HEK293T (cell line): ENCODE measurements around the gene CAB39L.

Source experiments
- CTCF ChIA-PET: fragments of 350-600 bp; formaldehyde crosslinking; extraction: SDS; loops from one replicate; lab custom pipeline; 2021; ENCODE audit warnings: antibody characterized with exemption, inconsistent platforms; lab: Yijun Ruan, JAX
- POLR2A ChIA-PET: fragments of 350-600 bp; formaldehyde crosslinking; extraction: SDS; loops from one replicate; lab custom pipeline; 2020; ENCODE audit warnings: antibody characterized with exemption, inconsistent platforms; lab: Yijun Ruan, JAX
- DNase-seq: peaks from one replicate; pipeline ENCODE4 v3.0.0; 2012; ENCODE audit warnings: mixed read lengths; ENCODE audit errors: extremely low spot score
- ARNT ChIP-seq: fragments of 450-650 bp; IDR thresholded peaks from 2 replicates; pipeline ENCODE4 v1.6.1; 2017; ENCODE audit warnings: mild to moderate bottlenecking
- BHLHE40 ChIP-seq: fragments of 450-650 bp; IDR thresholded peaks from 2 replicates; pipeline ENCODE4 v1.6.1; 2016; ENCODE audit warnings: mild to moderate bottlenecking, moderate library complexity, borderline replicate concordance
- CTBP1 ChIP-seq: fragments of 450-650 bp; IDR thresholded peaks from 2 replicates; pipeline ENCODE4 v1.6.1; 2016; ENCODE audit warnings: borderline replicate concordance
- ELF4 ChIP-seq: fragments of 450-650 bp; IDR thresholded peaks from 2 replicates; pipeline ENCODE4 v1.6.1; 2017; ENCODE audit warnings: antibody characterized with exemption
- FOXA1 ChIP-seq: fragments of 450-650 bp; IDR thresholded peaks from 2 replicates; pipeline ENCODE4 v1.6.1; 2016; ENCODE audit warnings: mild to moderate bottlenecking
- FOXK2 ChIP-seq: fragments of 450-650 bp; IDR thresholded peaks from 2 replicates; pipeline ENCODE4 v1.6.1; 2016; ENCODE audit warnings: mild to moderate bottlenecking
- FOXM1 ChIP-seq: fragments of 450-650 bp; IDR thresholded peaks from 2 replicates; pipeline ENCODE4 v1.6.1; 2017; ENCODE audit warnings: mild to moderate bottlenecking, borderline replicate concordance
- HDGF ChIP-seq: fragments of 450-650 bp; IDR thresholded peaks from 2 replicates; pipeline ENCODE4 v1.6.1; 2017; ENCODE audit warnings: antibody characterized with exemption, borderline replicate concordance
- L3MBTL2 ChIP-seq: fragments of 450-650 bp; conservative IDR thresholded peaks from 2 replicates; pipeline ENCODE4 v1.6.1; 2016; ENCODE audit warnings: mild to moderate bottlenecking
- LEF1 ChIP-seq: fragments of 450-650 bp; IDR thresholded peaks from 2 replicates; pipeline ENCODE4 v1.6.1; 2017; ENCODE audit warnings: mild to moderate bottlenecking, borderline replicate concordance
- NFRKB ChIP-seq: fragments of 450-650 bp; IDR thresholded peaks from 2 replicates; pipeline ENCODE4 v1.6.1; 2016; ENCODE audit warnings: mild to moderate bottlenecking, moderate library complexity
- PKNOX1 ChIP-seq: fragments of 450-650 bp; IDR thresholded peaks from 2 replicates; pipeline ENCODE4 v1.6.1; 2016
- SP1 ChIP-seq: fragments of 450-650 bp; IDR thresholded peaks from 2 replicates; pipeline ENCODE4 v1.6.1; 2017
- SUZ12 ChIP-seq: fragments of 450-650 bp; IDR thresholded peaks from 2 replicates; pipeline ENCODE4 v1.6.1; 2016; ENCODE audit warnings: mild to moderate bottlenecking
- TARDBP ChIP-seq: fragments of 450-650 bp; IDR thresholded peaks from 2 replicates; pipeline ENCODE4 v1.6.1; 2016
- ZNF384 ChIP-seq: fragments of 450-650 bp; IDR thresholded peaks from 2 replicates; pipeline ENCODE4 v1.6.1; 2016

The CAB39L gene

DNA sequence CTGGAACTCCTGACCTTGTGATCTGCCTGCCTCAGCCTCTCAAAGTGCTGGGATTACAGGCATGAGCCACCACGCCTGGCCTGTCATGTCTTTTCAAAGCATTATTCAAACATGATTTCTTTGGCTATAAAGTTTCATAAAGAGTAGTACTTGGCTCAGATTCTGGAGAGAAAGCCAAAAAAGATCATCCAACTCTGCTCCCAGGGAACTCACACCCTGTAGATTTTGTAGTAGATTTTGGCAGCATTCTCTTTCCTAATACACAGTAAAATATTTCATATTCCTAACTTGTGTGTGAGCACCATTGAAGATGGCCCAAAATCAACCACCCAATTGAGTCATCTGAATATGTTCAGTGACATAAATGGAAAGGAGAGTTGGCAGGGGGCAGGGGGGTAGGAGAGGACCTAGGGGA is 48.4 kb downstream of the CAB39L start:
- CTCF ChIA-PET = no interaction called here

DNA sequence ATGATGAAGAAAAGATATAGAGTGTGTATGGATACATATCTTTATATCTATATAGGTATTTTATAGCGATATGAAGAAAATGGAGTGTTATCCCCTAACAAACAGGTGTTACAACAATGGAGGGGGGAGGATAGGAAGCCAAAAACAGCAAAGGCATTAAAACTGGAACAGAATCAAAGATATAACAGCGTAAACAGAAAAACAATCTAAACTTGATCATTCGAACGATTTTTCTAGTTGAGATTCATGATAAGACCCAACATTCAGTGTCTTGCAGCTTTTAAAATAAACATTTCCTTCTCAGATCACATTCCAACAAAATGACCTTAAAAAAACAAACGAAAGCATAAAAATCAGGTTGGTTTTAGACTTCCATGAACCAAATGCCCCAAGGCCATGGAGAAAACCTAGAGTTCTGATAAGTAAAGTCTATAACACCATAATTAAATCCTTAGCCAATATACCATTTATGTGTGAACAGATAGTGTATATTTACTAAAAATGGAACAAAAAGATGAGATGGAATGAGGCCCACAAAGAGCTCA is 55.7 kb downstream of the CAB39L start:
- DNase-seq = no peak
- TF ChIP-seq ELF4 (no peak), BHLHE40 (no peak), NFRKB (no peak), HDGF (no peak), PKNOX1 (no peak)
- CTCF ChIA-PET = no interaction called here
- POLR2A ChIA-PET = no interaction called here

More for the DNA sequence above, 48.4 kb downstream of the CAB39L start:
- no peak for DNase-seq
- POLR2A ChIA-PET = no interaction called here
- TF ChIP-seq FOXM1 (no peak), HDGF (no peak), ELF4 (no peak), ARNT (no peak), NFRKB (no peak), ZNF384 (no peak), FOXA1 (no peak)

DNA sequence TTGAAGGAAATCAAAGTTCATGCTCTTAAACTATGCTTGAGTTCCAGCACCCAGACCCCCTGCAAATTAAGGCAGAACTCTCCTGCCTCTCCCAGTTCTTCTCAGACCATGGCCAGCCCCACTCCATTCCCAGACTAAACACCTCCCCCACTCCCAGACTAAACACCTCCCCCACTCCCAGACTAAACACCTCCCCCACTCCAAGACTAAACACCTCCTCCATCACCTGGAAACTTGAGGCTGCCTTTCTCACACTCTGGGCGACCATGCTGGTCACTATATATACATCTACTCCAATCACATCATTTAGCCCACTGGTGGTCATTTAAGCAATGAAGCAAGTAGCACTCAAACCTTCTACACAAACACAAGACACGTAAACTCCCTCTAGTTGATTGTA is 57.2 kb downstream of the CAB39L start:
- no peak for DNase-seq
- ChIA-PET CTCF (no interaction called here), POLR2A (no interaction called here)
- TF ChIP-seq FOXM1 (no peak), ELF4 (no peak), BHLHE40 (no peak)

- no peak for DNase-seq
- CTCF ChIA-PET = no interaction called here
- POLR2A ChIA-PET = no interaction called here
- TF ChIP-seq BHLHE40 (no peak), ARNT (no peak), ZNF384 (no peak), FOXK2 (no peak), PKNOX1 (no peak), NFRKB (no peak), CTBP1 (no peak)
Observed at GRCh38 chr13:49376121-49376520, 67.7 kb downstream of the CAB39L start.

DNA sequence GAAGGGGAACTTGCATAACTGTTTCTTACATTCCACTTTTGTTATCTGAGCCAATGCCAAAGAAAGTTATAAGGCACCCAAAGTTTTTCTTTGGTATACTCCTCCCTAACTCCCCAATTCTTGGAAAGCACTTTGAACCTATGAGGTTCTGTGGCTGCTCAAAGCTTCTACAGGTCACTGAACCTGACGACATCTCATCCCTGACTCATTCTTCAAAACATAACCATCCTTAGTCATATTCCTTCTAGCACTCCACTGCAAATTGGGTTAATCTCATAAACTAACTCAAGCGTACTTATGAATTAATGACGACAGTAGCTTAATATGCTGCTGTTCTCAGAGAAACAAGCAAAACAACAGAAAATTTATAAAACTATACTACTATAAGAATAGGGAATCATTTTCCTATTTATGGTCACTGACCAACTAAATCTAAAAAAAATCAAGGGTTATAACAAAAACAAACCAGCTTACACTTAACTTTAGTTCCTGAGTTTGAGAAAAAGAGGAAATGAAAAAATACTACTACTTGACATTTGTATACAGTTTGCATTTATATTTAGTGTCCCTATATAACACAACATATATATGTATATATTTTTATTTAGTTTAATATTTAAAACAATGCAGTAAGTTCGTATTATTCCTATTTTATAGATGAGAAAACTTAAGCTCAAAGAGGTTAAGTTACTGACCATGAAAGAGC is 69.1 kb downstream of the CAB39L start:
- CTCF ChIA-PET = interaction anchor here (0.7 kb wide), 1 partner anchor 1149 kb away, joined by 4 read pairs; no protein-coding TSS in a partner anchor
- no peak for DNase-seq
- POLR2A ChIA-PET = no interaction called here
- no peak for TF ChIP-seq SUZ12
- no peak for TF ChIP-seq FOXA1
- no peak for TF ChIP-seq LEF1
- no peak for TF ChIP-seq ZNF384
- no peak for TF ChIP-seq TARDBP
- no peak for TF ChIP-seq NFRKB
- TF ChIP-seq ARNT = no peak
- no peak for TF ChIP-seq FOXK2
- no peak for TF ChIP-seq PKNOX1
- TF ChIP-seq HDGF = no peak
- TF ChIP-seq SP1 = no peak
- TF ChIP-seq BHLHE40 = no peak
- no peak for TF ChIP-seq FOXM1
- no peak for TF ChIP-seq L3MBTL2
- no peak for TF ChIP-seq ELF4
- no peak for TF ChIP-seq CTBP1

DNA sequence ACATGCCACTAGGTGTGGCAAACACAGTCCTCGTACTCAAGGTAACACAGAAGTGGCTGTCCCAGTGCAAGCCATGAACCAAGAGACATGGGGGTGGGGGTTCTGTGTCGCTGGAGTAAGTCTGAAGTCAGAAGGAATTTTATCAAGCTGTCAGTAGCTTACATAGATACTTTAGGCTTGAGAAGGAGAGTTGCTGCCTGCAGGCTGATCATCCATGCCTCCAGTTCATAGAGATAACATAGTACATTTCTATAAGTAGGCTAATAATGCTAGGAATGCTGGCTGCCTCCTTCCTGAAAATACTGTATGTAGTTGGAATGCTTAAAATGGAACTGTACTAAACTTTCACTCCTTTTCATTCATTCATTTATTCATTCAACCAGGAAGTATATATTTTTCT is 70.1 kb downstream of the CAB39L start:
- no peak for DNase-seq
- TF ChIP-seq FOXM1 (no peak), PKNOX1 (no peak), BHLHE40 (no peak), HDGF (no peak), FOXA1 (no peak)
- CTCF ChIA-PET = interaction anchor here (0.5 kb wide), 1 partner anchor 235 kb away, joined by 3 read pairs; no protein-coding TSS in a partner anchor
- POLR2A ChIA-PET = no interaction called here
